Raji (cell line): ENCODE measurements around the gene TMEM213.

Source experiments
- POLR2A ChIP-seq: IDR thresholded peaks from 2 replicates; pipeline ENCODE4 v1.6.1; 2011; ENCODE audit warnings: low read depth, low read length, control low read depth; ENCODE audit not compliant: insufficient read depth

Gene TMEM213

GRCh38 chr7:138776166-138776833, 21.5 kb upstream of the TMEM213 start:
- TF ChIP-seq POLR2A: no peak

- no peak for TF ChIP-seq POLR2A
Observed at GRCh38 chr7:138781004-138781403, 16.8 kb upstream of the TMEM213 start.

GRCh38 chr7:138784692-138785091, 13.1 kb upstream of the TMEM213 start:
- TF ChIP-seq POLR2A: no peak

GRCh38 chr7:138785587-138786437, 12.0 kb upstream of the TMEM213 start:
- TF ChIP-seq POLR2A: no peak

GRCh38 chr7:138796038-138796615, 1.7 kb upstream of the TMEM213 start:
- TF ChIP-seq POLR2A: no peak

- TF ChIP-seq POLR2A: no peak
Observed at GRCh38 chr7:138798836-138799235, 1.0 kb downstream of the TMEM213 start.

GRCh38 chr7:138799336-138800000, 1.7 kb downstream of the TMEM213 start:
- no peak for TF ChIP-seq POLR2A

- TF ChIP-seq POLR2A: no peak
Observed at GRCh38 chr7:138801256-138801655, 3.5 kb downstream of the TMEM213 start.

GRCh38 chr7:138802706-138803105, 4.9 kb downstream of the TMEM213 start:
- no peak for TF ChIP-seq POLR2A

GRCh38 chr7:138804618-138805017, 6.8 kb downstream of the TMEM213 start:
- TF ChIP-seq POLR2A: no peak

- TF ChIP-seq POLR2A: no peak
Observed at GRCh38 chr7:138809346-138809745, 11.6 kb downstream of the TMEM213 start.

- TF ChIP-seq POLR2A: no peak
Observed at GRCh38 chr7:138813945-138814344, 16.2 kb downstream of the TMEM213 start.

GRCh38 chr7:138814816-138815332, 17.1 kb downstream of the TMEM213 start:
- TF ChIP-seq POLR2A: no peak

GRCh38 chr7:138816650-138817049, 18.9 kb downstream of the TMEM213 start:
- TF ChIP-seq POLR2A: no peak

GRCh38 chr7:138819625-138820024, 21.8 kb downstream of the TMEM213 start:
- no peak for TF ChIP-seq POLR2A
